Measurements from ENCODE around the gene HAPLN1.

The HAPLN1 gene

GRCh38 chr5:83720836-83721537, at the start of gene HAPLN1:
HAPLN1 (minus strand) TSS chr5:83720855; CDS start chr5:83673523, 47,332 bp downstream.
- peaks cover 8 to 44% of the 10 kb centered on the region in 2 donors for H3K27me3 ChIP-seq (ENCODE audit: control insufficient read depth in 1 of 2, insufficient read depth in 2 of 2, low read length in 2 of 2)
- peak within 1 kb of the TSS in 1 of 2 donors; percentile 9 for H3K9ac ChIP-seq (ENCODE audit: low read length in 2 of 2)
- H3K27ac ChIP-seq (ENCODE audit: low read length) = no peak within 1 kb of the TSS
- peak within 1 kb of the TSS; percentile 49 to 69 for H3K4me3 ChIP-seq (ENCODE audit: low read length in 2 of 2)
- no peaks in the 10 kb centered on the region for H3K4me1 ChIP-seq (ENCODE audit: control insufficient read depth, insufficient read depth, low read length)
- no peaks in the 10 kb centered on the region for H3K9me3 ChIP-seq (ENCODE audit: control insufficient read depth in 2 of 2, low read length in 2 of 2)
- no peaks in the 10 kb centered on the region for H3K36me3 ChIP-seq (ENCODE audit: control insufficient read depth in 2 of 2, insufficient read depth in 2 of 2, low read length in 2 of 2)

DNA sequence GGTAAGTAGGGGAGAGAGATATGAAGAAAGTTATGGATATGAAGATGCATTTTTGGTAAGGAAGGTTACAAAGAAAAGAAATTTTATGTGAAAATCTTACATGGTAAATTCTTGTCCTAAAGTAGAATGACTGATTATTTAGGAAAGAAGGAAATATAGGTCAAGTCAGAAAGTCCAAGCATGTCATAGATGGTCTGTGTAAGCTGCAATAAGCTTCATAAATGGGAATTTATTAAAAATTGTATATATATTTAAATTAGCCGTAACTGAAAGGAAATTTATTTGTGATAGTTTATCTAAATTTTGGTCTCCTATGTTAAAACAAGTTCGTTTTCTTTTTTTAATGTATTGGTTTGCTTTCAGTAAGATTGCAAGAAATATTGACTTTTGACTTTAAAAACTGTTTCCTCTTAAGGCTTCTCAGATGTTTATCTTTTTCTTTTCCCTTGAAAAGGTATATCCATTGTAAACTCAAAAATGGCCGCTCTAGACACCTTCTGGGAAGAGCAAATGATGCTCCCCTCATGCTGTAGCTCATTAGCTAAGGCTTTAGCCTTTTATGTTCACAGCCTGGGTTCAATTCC, 46.8 kb upstream of the HAPLN1 start:
- no peaks in the 10 kb centered on the region for H3K36me3 ChIP-seq (ENCODE audit: control insufficient read depth in 2 of 2, insufficient read depth in 2 of 2, low read length in 2 of 2)
- no peak overlapping the region for H3K27ac ChIP-seq (ENCODE audit: low read length)
- H3K9ac ChIP-seq (ENCODE audit: low read length in 2 of 2) = no peak overlapping the region
- H3K27me3 ChIP-seq (ENCODE audit: control insufficient read depth in 1 of 2, insufficient read depth in 2 of 2, low read length in 2 of 2) = no peaks in the 10 kb centered on the region
- no peaks in the 10 kb centered on the region for H3K4me1 ChIP-seq (ENCODE audit: control insufficient read depth, insufficient read depth, low read length)
- H3K4me3 ChIP-seq (ENCODE audit: low read length in 2 of 2) = no peak overlapping the region
- H3K9me3 ChIP-seq (ENCODE audit: control insufficient read depth in 2 of 2, low read length in 2 of 2) = no peaks in the 10 kb centered on the region

DNA sequence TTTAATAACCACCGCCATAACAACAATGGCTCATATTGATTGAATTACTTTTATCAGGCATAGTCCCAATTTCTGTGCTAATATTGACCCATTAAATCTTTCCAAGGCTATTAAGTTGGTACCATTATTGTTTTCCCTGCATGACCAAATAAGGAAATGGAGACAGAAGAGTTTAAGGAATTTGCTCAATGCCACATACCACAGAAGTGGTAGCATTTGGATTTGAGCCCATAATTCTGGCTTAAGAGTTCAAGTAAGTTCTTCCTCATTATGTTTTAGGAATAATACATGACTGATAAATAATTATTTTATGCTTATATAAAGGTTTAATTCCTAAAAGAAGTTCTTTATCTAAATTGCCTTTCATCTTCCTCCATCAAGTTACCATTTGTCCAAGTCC, 43.4 kb upstream of the HAPLN1 start:
- Histone ChIP-seq H3K36me3 (ENCODE audit: control insufficient read depth in 2 of 2, insufficient read depth in 2 of 2, low read length in 2 of 2) (no peaks in the 10 kb centered on the region), H3K27ac (ENCODE audit: low read length) (no peak overlapping the region), H3K9ac (ENCODE audit: low read length in 2 of 2) (no peak overlapping the region), H3K27me3 (ENCODE audit: control insufficient read depth in 1 of 2, insufficient read depth in 2 of 2, low read length in 2 of 2) (no peaks in the 10 kb centered on the region), H3K9me3 (ENCODE audit: control insufficient read depth in 2 of 2, low read length in 2 of 2) (no peaks in the 10 kb centered on the region), H3K4me3 (ENCODE audit: low read length in 2 of 2) (no peak overlapping the region), H3K4me1 (ENCODE audit: control insufficient read depth, insufficient read depth, low read length) (no peaks in the 10 kb centered on the region)

DNA sequence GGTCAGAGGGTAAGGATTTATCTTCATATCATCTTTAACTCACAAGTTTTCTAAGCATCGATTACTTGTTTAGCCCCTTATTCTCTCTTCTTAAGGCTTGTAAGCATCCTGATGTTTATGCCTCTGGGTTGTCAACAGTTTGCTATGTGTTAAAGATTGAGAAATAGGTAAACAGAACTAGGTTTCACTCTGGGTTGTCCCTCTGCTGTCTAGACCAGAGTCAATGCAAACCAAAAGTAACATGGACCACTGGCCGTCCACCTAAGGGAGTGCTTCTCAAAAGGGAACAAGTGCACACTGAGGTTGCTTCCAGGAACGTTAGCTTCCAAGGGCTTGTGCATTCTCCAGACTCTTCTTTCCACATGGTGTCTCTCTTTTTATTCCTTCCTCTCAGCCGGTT, 39.9 kb upstream of the HAPLN1 start:
- no peak overlapping the region for H3K4me3 ChIP-seq (ENCODE audit: low read length in 2 of 2)
- no peak overlapping the region for H3K9ac ChIP-seq (ENCODE audit: low read length in 2 of 2)
- no peaks in the 10 kb centered on the region for H3K9me3 ChIP-seq (ENCODE audit: control insufficient read depth in 2 of 2, low read length in 2 of 2)
- H3K36me3 ChIP-seq (ENCODE audit: control insufficient read depth in 2 of 2, insufficient read depth in 2 of 2, low read length in 2 of 2) = no peaks in the 10 kb centered on the region
- H3K27ac ChIP-seq (ENCODE audit: low read length) = no peak overlapping the region
- no peaks in the 10 kb centered on the region for H3K4me1 ChIP-seq (ENCODE audit: control insufficient read depth, insufficient read depth, low read length)
- H3K27me3 ChIP-seq (ENCODE audit: control insufficient read depth in 1 of 2, insufficient read depth in 2 of 2, low read length in 2 of 2) = no peaks in the 10 kb centered on the region

GRCh38 chr5:83752700-83753099, 32.0 kb upstream of the HAPLN1 start:
- Histone ChIP-seq H3K9ac (ENCODE audit: low read length in 2 of 2) (no peak overlapping the region), H3K36me3 (ENCODE audit: control insufficient read depth in 2 of 2, insufficient read depth in 2 of 2, low read length in 2 of 2) (no peaks in the 10 kb centered on the region), H3K4me3 (ENCODE audit: low read length in 2 of 2) (no peak overlapping the region), H3K9me3 (ENCODE audit: control insufficient read depth in 2 of 2, low read length in 2 of 2) (no peaks in the 10 kb centered on the region), H3K27ac (ENCODE audit: low read length) (no peak overlapping the region), H3K4me1 (ENCODE audit: control insufficient read depth, insufficient read depth, low read length) (no peaks in the 10 kb centered on the region), H3K27me3 (ENCODE audit: control insufficient read depth in 1 of 2, insufficient read depth in 2 of 2, low read length in 2 of 2) (no peaks in the 10 kb centered on the region)

DNA sequence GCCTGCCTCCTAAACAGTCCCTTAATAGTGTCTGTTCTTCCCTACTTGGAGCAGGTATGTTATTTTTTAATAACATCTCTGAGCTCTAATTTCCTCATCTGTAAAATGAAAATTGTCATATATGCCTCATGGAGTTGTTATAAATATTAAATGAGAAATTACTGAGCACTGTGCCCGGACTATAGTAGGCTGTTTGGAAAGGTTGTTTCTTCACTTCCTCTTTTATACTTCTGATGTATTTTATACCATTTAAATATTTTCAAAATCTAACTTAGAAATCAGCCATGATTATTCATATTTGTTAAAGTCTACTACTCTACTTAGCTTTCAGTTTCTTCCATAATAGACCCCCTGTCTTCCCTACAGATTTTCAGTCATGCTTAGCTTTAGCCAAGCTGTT, 30.5 kb upstream of the HAPLN1 start:
- Histone ChIP-seq H3K27ac (ENCODE audit: low read length) (no peak overlapping the region), H3K36me3 (ENCODE audit: control insufficient read depth in 2 of 2, insufficient read depth in 2 of 2, low read length in 2 of 2) (no peaks in the 10 kb centered on the region), H3K4me3 (ENCODE audit: low read length in 2 of 2) (no peak overlapping the region), H3K27me3 (ENCODE audit: control insufficient read depth in 1 of 2, insufficient read depth in 2 of 2, low read length in 2 of 2) (no peaks in the 10 kb centered on the region), H3K9ac (ENCODE audit: low read length in 2 of 2) (no peak overlapping the region), H3K4me1 (ENCODE audit: control insufficient read depth, insufficient read depth, low read length) (no peaks in the 10 kb centered on the region), H3K9me3 (ENCODE audit: control insufficient read depth in 2 of 2, low read length in 2 of 2) (no peaks in the 10 kb centered on the region)

- no peaks in the 10 kb centered on the region for H3K36me3 ChIP-seq (ENCODE audit: control insufficient read depth in 2 of 2, insufficient read depth in 2 of 2, low read length in 2 of 2)
- H3K9ac ChIP-seq (ENCODE audit: low read length in 2 of 2) = no peak overlapping the region
- no peaks in the 10 kb centered on the region for H3K4me1 ChIP-seq (ENCODE audit: control insufficient read depth, insufficient read depth, low read length)
- H3K9me3 ChIP-seq (ENCODE audit: control insufficient read depth in 2 of 2, low read length in 2 of 2) = no peaks in the 10 kb centered on the region
- H3K4me3 ChIP-seq (ENCODE audit: low read length in 2 of 2) = no peak overlapping the region
- H3K27ac ChIP-seq (ENCODE audit: low read length) = no peak overlapping the region
- H3K27me3 ChIP-seq (ENCODE audit: control insufficient read depth in 1 of 2, insufficient read depth in 2 of 2, low read length in 2 of 2) = no peaks in the 10 kb centered on the region
Observed at GRCh38 chr5:83750749-83751148, 30.1 kb upstream of the HAPLN1 start.

- H3K4me1 ChIP-seq (ENCODE audit: control insufficient read depth, insufficient read depth, low read length) = no peaks in the 10 kb centered on the region
- no peak overlapping the region for H3K27ac ChIP-seq (ENCODE audit: low read length)
- H3K27me3 ChIP-seq (ENCODE audit: control insufficient read depth in 1 of 2, insufficient read depth in 2 of 2, low read length in 2 of 2) = no peaks in the 10 kb centered on the region
- no peak overlapping the region for H3K9ac ChIP-seq (ENCODE audit: low read length in 2 of 2)
- H3K36me3 ChIP-seq (ENCODE audit: control insufficient read depth in 2 of 2, insufficient read depth in 2 of 2, low read length in 2 of 2) = no peaks in the 10 kb centered on the region
- H3K4me3 ChIP-seq (ENCODE audit: low read length in 2 of 2) = no peak overlapping the region
- H3K9me3 ChIP-seq (ENCODE audit: control insufficient read depth in 2 of 2, low read length in 2 of 2) = no peaks in the 10 kb centered on the region
Observed at GRCh38 chr5:83745816-83746215, 25.2 kb upstream of the HAPLN1 start.

DNA sequence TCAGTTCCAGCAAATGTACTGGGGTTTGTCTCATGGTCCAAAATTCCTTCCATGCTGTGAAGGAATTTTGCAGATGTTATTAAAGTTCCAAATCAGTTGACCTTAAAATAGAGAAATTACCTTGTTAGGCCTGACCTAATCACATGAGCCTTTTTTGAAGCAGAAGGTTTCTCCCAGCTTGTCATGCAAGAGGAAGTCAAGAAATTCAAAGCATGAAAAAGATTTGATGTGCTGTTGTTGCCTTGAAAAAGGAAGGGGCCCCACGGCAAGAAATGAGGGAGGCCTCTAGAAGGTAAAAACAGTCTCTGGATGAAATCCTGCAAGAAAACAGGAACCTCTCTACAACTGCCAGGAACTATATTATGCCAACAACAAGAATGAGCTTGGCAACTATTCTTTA, 24.2 kb upstream of the HAPLN1 start:
- Histone ChIP-seq H3K4me3 (ENCODE audit: low read length in 2 of 2) (no peak overlapping the region), H3K27me3 (ENCODE audit: control insufficient read depth in 1 of 2, insufficient read depth in 2 of 2, low read length in 2 of 2) (no peaks in the 10 kb centered on the region), H3K9ac (ENCODE audit: low read length in 2 of 2) (no peak overlapping the region), H3K27ac (ENCODE audit: low read length) (no peak overlapping the region), H3K4me1 (ENCODE audit: control insufficient read depth, insufficient read depth, low read length) (no peaks in the 10 kb centered on the region), H3K9me3 (ENCODE audit: control insufficient read depth in 2 of 2, low read length in 2 of 2) (no peaks in the 10 kb centered on the region), H3K36me3 (ENCODE audit: control insufficient read depth in 2 of 2, insufficient read depth in 2 of 2, low read length in 2 of 2) (no peaks in the 10 kb centered on the region)

GRCh38 chr5:83742089-83742488, 21.4 kb upstream of the HAPLN1 start:
- no peaks in the 10 kb centered on the region for H3K27me3 ChIP-seq (ENCODE audit: control insufficient read depth in 1 of 2, insufficient read depth in 2 of 2, low read length in 2 of 2)
- no peak overlapping the region for H3K4me3 ChIP-seq (ENCODE audit: low read length in 2 of 2)
- H3K27ac ChIP-seq (ENCODE audit: low read length) = no peak overlapping the region
- H3K4me1 ChIP-seq (ENCODE audit: control insufficient read depth, insufficient read depth, low read length) = no peaks in the 10 kb centered on the region
- no peaks in the 10 kb centered on the region for H3K36me3 ChIP-seq (ENCODE audit: control insufficient read depth in 2 of 2, insufficient read depth in 2 of 2, low read length in 2 of 2)
- no peak overlapping the region for H3K9ac ChIP-seq (ENCODE audit: low read length in 2 of 2)
- no peaks in the 10 kb centered on the region for H3K9me3 ChIP-seq (ENCODE audit: control insufficient read depth in 2 of 2, low read length in 2 of 2)

- H3K36me3 ChIP-seq (ENCODE audit: control insufficient read depth in 2 of 2, insufficient read depth in 2 of 2, low read length in 2 of 2) = no peaks in the 10 kb centered on the region
- no peaks in the 10 kb centered on the region for H3K9me3 ChIP-seq (ENCODE audit: control insufficient read depth in 2 of 2, low read length in 2 of 2)
- no peak overlapping the region for H3K9ac ChIP-seq (ENCODE audit: low read length in 2 of 2)
- no peaks in the 10 kb centered on the region for H3K4me1 ChIP-seq (ENCODE audit: control insufficient read depth, insufficient read depth, low read length)
- no peak overlapping the region for H3K4me3 ChIP-seq (ENCODE audit: low read length in 2 of 2)
- H3K27ac ChIP-seq (ENCODE audit: low read length) = no peak overlapping the region
- H3K27me3 ChIP-seq (ENCODE audit: control insufficient read depth in 1 of 2, insufficient read depth in 2 of 2, low read length in 2 of 2) = no peaks in the 10 kb centered on the region
Observed at GRCh38 chr5:83741571-83741970, 20.9 kb upstream of the HAPLN1 start.
